ENCODE data around the gene CENPQ.
A peak's percentile ranks its signal among the peaks of the same experiment; 100 is the strongest.

The CENPQ gene

DNA sequence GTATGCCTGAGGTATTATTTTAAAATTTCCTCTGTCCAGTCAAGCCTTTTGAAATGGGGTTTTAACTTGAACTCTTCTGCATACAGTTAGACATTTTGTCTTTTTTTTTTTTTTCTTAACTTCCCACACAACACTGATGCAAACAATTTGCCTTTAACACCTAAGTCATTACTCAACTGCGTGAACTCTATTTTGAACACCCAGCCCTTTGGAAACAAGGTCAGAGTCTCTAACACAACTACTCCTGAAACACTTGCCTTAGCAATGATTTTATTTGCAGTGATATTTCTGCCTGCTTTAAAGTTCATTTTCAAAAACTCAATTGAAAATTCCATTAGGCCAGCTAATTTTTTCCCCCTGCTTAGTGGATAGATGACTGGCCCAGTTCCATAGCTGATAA lies 60.7 kb downstream of the CENPQ start:
- H2BK12ac ChIP-seq (ENCODE audit: low read length in 2 of 2), result no peak overlapping the region
- no peak overlapping the region for H3K9ac ChIP-seq (ENCODE audit: low read length)
- H3K9me3 ChIP-seq (ENCODE audit: control insufficient read depth, low read length), result no peaks in the 10 kb centered on the region
- no peaks in the 10 kb centered on the region for H3K4me1 ChIP-seq (ENCODE audit: control insufficient read depth, insufficient read depth, low read depth, low read length)
- H4K91ac ChIP-seq (ENCODE audit: low read length), result no peak overlapping the region
- no peak overlapping the region for H3K4me3 ChIP-seq (ENCODE audit: insufficient read depth in 1 of 2, low read depth in 1 of 2, low read length in 2 of 2)
- H3K36me3 ChIP-seq (ENCODE audit: control insufficient read depth in 1 of 2, insufficient read depth in 2 of 2, low read depth in 1 of 2, low read length in 2 of 2), result no peaks in the 10 kb centered on the region
- no peak overlapping the region for H3K18ac ChIP-seq (ENCODE audit: low read depth in 1 of 2, low read length in 2 of 2)
- no peak overlapping the region for H2BK15ac ChIP-seq (ENCODE audit: low read depth, poor library complexity, severe bottlenecking)
- H2AK5ac ChIP-seq (ENCODE audit: low read length, severe bottlenecking), result no peak overlapping the region
- no peak overlapping the region for H3K4me2 ChIP-seq (ENCODE audit: low read length, poor library complexity, severe bottlenecking)
- no peak overlapping the region for H3K27ac ChIP-seq (ENCODE audit: low read length, poor library complexity, severe bottlenecking)
- H3K14ac ChIP-seq (ENCODE audit: low read length in 2 of 2), result no peak overlapping the region
- H2BK5ac ChIP-seq (ENCODE audit: low read depth, low read length, poor library complexity, severe bottlenecking), result no peak overlapping the region
- WGBS, result 95% methylated on average over 1 of the region's 1 CpG
- H4K8ac ChIP-seq (ENCODE audit: low read length), result no peak overlapping the region
- H2BK120ac ChIP-seq (ENCODE audit: low read depth, low read length), result no peak overlapping the region
- H3K79me1 ChIP-seq (replicated peaks; ENCODE audit: low read length, poor library complexity, severe bottlenecking), result no peaks in the 10 kb centered on the region
- H2AFZ ChIP-seq (ENCODE audit: low read depth, low read length), result no peak overlapping the region
- no peak for DNase-seq
- no peaks in the 10 kb centered on the region for H3K27me3 ChIP-seq (ENCODE audit: control insufficient read depth in 1 of 2, insufficient read depth in 1 of 2, low read length in 2 of 2)
- no peak overlapping the region for H3K23ac ChIP-seq (ENCODE audit: low read length in 2 of 2)
- H3K4ac ChIP-seq (ENCODE audit: low read depth in 1 of 2, low read length in 2 of 2), result no peak overlapping the region

DNA sequence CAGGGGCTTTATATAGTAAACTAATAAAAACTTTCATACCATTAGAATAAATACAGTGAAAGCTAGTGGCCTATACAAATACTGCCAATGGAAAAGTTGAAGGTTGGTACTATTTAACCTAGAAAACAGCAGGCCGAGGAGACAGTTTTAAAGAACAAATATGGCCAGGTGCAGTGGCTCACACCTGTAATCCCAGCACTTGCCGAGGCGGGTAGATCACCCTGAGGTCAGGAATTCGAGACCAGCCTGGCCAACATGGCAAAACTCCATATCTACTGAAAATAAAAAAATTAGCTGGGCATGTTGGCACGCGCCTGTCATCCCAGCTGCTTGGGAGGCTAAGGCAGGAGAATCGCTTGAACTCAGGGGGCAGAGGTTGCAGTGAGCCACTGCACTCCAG lies 61.4 kb downstream of the CENPQ start:
- Histone ChIP-seq H3K4ac (ENCODE audit: low read depth in 1 of 2, low read length in 2 of 2) (no peak overlapping the region), H2BK12ac (ENCODE audit: low read length in 2 of 2) (no peak overlapping the region), H3K36me3 (ENCODE audit: control insufficient read depth in 1 of 2, insufficient read depth in 2 of 2, low read depth in 1 of 2, low read length in 2 of 2) (no peaks in the 10 kb centered on the region), H3K27ac (ENCODE audit: low read length, poor library complexity, severe bottlenecking) (no peak overlapping the region), H4K91ac (ENCODE audit: low read length) (no peak overlapping the region), H2AK5ac (ENCODE audit: low read length, severe bottlenecking) (no peak overlapping the region), H2BK120ac (ENCODE audit: low read depth, low read length) (no peak overlapping the region), H2BK15ac (ENCODE audit: low read depth, poor library complexity, severe bottlenecking) (no peak overlapping the region), H3K4me3 (ENCODE audit: insufficient read depth in 1 of 2, low read depth in 1 of 2, low read length in 2 of 2) (no peak overlapping the region), H2BK5ac (ENCODE audit: low read depth, low read length, poor library complexity, severe bottlenecking) (no peak overlapping the region), H2AFZ (ENCODE audit: low read depth, low read length) (no peak overlapping the region), H3K79me1 (replicated peaks; ENCODE audit: low read length, poor library complexity, severe bottlenecking) (no peaks in the 10 kb centered on the region), H3K4me1 (ENCODE audit: control insufficient read depth, insufficient read depth, low read depth, low read length) (no peaks in the 10 kb centered on the region), H3K27me3 (ENCODE audit: control insufficient read depth in 1 of 2, insufficient read depth in 1 of 2, low read length in 2 of 2) (no peaks in the 10 kb centered on the region), H3K23ac (ENCODE audit: low read length in 2 of 2) (no peak overlapping the region), H3K9me3 (ENCODE audit: control insufficient read depth, low read length) (no peaks in the 10 kb centered on the region), H3K4me2 (ENCODE audit: low read length, poor library complexity, severe bottlenecking) (no peak overlapping the region), H3K18ac (ENCODE audit: low read depth in 1 of 2, low read length in 2 of 2) (no peak overlapping the region), H3K14ac (ENCODE audit: low read length in 2 of 2) (no peak overlapping the region), H3K9ac (ENCODE audit: low read length) (no peak overlapping the region), H4K8ac (ENCODE audit: low read length) (no peak overlapping the region)
- DNase-seq, result no peak
- WGBS, result 92% methylated on average over 7 of the region's 7 CpGs

DNA sequence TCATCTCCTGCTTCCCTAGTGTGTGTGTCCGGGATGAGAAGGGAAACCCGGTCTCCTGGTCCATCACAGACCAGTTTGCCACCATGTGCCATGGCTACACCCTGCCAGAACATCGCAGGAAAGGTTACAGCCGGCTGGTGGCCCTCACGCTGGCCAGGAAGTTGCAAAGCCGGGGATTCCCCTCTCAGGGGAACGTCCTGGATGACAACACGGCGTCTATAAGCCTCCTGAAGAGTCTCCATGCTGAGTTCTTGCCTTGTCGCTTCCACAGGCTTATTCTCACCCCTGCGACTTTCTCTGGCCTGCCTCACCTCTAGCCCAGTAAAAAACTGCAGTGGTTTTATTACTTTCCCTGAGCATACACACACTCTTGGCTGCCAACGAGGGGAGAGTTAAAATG lies 63.4 kb downstream of the CENPQ start:
- Histone ChIP-seq H3K14ac (ENCODE audit: low read length in 2 of 2) (peak overlapping the region in 1 of 2 experiments; percentile 3), H3K23ac (ENCODE audit: low read length in 2 of 2) (no peak overlapping the region), H4K8ac (ENCODE audit: low read length) (no peak overlapping the region), H2BK5ac (ENCODE audit: low read depth, low read length, poor library complexity, severe bottlenecking) (no peak overlapping the region), H3K4me1 (ENCODE audit: control insufficient read depth, insufficient read depth, low read depth, low read length) (no peaks in the 10 kb centered on the region), H3K79me1 (replicated peaks; ENCODE audit: low read length, poor library complexity, severe bottlenecking) (no peaks in the 10 kb centered on the region), H3K27ac (ENCODE audit: low read length, poor library complexity, severe bottlenecking) (no peak overlapping the region), H3K4me2 (ENCODE audit: low read length, poor library complexity, severe bottlenecking) (no peak overlapping the region), H3K9ac (ENCODE audit: low read length) (no peak overlapping the region), H3K27me3 (ENCODE audit: control insufficient read depth in 1 of 2, insufficient read depth in 1 of 2, low read length in 2 of 2) (no peaks in the 10 kb centered on the region), H4K91ac (ENCODE audit: low read length) (no peak overlapping the region), H2BK15ac (ENCODE audit: low read depth, poor library complexity, severe bottlenecking) (no peak overlapping the region), H2AK5ac (ENCODE audit: low read length, severe bottlenecking) (no peak overlapping the region), H3K9me3 (ENCODE audit: control insufficient read depth, low read length) (no peaks in the 10 kb centered on the region), H3K4me3 (ENCODE audit: insufficient read depth in 1 of 2, low read depth in 1 of 2, low read length in 2 of 2) (no peak overlapping the region), H3K4ac (ENCODE audit: low read depth in 1 of 2, low read length in 2 of 2) (no peak overlapping the region), H2BK12ac (ENCODE audit: low read length in 2 of 2) (no peak overlapping the region), H2AFZ (ENCODE audit: low read depth, low read length) (no peak overlapping the region), H2BK120ac (ENCODE audit: low read depth, low read length) (no peak overlapping the region), H3K18ac (ENCODE audit: low read depth in 1 of 2, low read length in 2 of 2) (no peak overlapping the region), H3K36me3 (ENCODE audit: control insufficient read depth in 1 of 2, insufficient read depth in 2 of 2, low read depth in 1 of 2, low read length in 2 of 2) (no peaks in the 10 kb centered on the region)
- 73% methylated on average over 12 of the region's 12 CpGs for WGBS
- no peak for DNase-seq

DNA sequence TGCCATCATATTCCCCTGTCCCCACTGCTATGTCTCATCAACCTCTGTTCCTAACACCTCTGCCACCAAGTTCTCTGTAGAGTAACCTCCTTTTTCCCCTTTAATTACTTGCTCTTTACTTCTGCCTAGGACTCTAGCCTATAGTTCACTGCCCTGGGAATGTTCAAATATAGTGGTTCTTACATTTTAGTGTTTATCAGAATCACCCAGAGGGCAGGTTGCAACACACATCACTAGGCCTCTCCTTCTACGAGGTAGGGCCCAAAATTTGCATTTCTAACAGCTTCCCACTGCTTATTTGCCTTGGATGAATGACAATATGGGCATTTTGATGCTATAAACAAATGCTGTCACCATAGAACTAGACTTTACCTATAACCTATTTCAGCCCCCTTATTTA lies 64.2 kb downstream of the CENPQ start:
- no peak overlapping the region for H3K18ac ChIP-seq (ENCODE audit: low read depth in 1 of 2, low read length in 2 of 2)
- no peak overlapping the region for H3K4me2 ChIP-seq (ENCODE audit: low read length, poor library complexity, severe bottlenecking)
- H3K4ac ChIP-seq (ENCODE audit: low read depth in 1 of 2, low read length in 2 of 2), result no peak overlapping the region
- no peaks in the 10 kb centered on the region for H3K4me1 ChIP-seq (ENCODE audit: control insufficient read depth, insufficient read depth, low read depth, low read length)
- no peaks in the 10 kb centered on the region for H3K9me3 ChIP-seq (ENCODE audit: control insufficient read depth, low read length)
- no peaks in the 10 kb centered on the region for H3K27me3 ChIP-seq (ENCODE audit: control insufficient read depth in 1 of 2, insufficient read depth in 1 of 2, low read length in 2 of 2)
- H3K14ac ChIP-seq (ENCODE audit: low read length in 2 of 2), result no peak overlapping the region
- no peak overlapping the region for H3K27ac ChIP-seq (ENCODE audit: low read length, poor library complexity, severe bottlenecking)
- no peak overlapping the region for H2BK12ac ChIP-seq (ENCODE audit: low read length in 2 of 2)
- no peak overlapping the region for H4K91ac ChIP-seq (ENCODE audit: low read length)
- H2BK5ac ChIP-seq (ENCODE audit: low read depth, low read length, poor library complexity, severe bottlenecking), result no peak overlapping the region
- H3K23ac ChIP-seq (ENCODE audit: low read length in 2 of 2), result no peak overlapping the region
- no peak overlapping the region for H2AK5ac ChIP-seq (ENCODE audit: low read length, severe bottlenecking)
- H2AFZ ChIP-seq (ENCODE audit: low read depth, low read length), result no peak overlapping the region
- H3K36me3 ChIP-seq (ENCODE audit: control insufficient read depth in 1 of 2, insufficient read depth in 2 of 2, low read depth in 1 of 2, low read length in 2 of 2), result no peaks in the 10 kb centered on the region
- no peak overlapping the region for H2BK15ac ChIP-seq (ENCODE audit: low read depth, poor library complexity, severe bottlenecking)
- H2BK120ac ChIP-seq (ENCODE audit: low read depth, low read length), result no peak overlapping the region
- DNase-seq, result no peak
- H3K79me1 ChIP-seq (replicated peaks; ENCODE audit: low read length, poor library complexity, severe bottlenecking), result no peaks in the 10 kb centered on the region
- no peak overlapping the region for H4K8ac ChIP-seq (ENCODE audit: low read length)
- no peak overlapping the region for H3K9ac ChIP-seq (ENCODE audit: low read length)
- WGBS, result 33% methylated on average over 1 of the region's 1 CpG
- H3K4me3 ChIP-seq (ENCODE audit: insufficient read depth in 1 of 2, low read depth in 1 of 2, low read length in 2 of 2), result no peak overlapping the region

All from mesenchymal stem cell (in vitro differentiated cells and primary cell).